ENCODE data around the gene NCAM1.

NCAM1 gene

GRCh38 chr11:113134626-113135025 lies 173.4 kb downstream of the NCAM1 start:
- DNase-seq: no peak

- DNase-seq: no peak
These were observed 176.7 kb downstream of the NCAM1 start for GRCh38 chr11:113137713-113138529.

- DNase-seq: no peak
These were observed 177.5 kb downstream of the NCAM1 start for GRCh38 chr11:113138731-113139130.

- DNase-seq: no peak
These were observed 179.8 kb downstream of the NCAM1 start for GRCh38 chr11:113141010-113141409.

GRCh38 chr11:113142508-113142907 lies 181.3 kb downstream of the NCAM1 start:
- no peak for DNase-seq

GRCh38 chr11:113147249-113147648 lies 186.0 kb downstream of the NCAM1 start:
- DNase-seq: no peak

GRCh38 chr11:113148076-113148475 lies 186.9 kb downstream of the NCAM1 start:
- no peak for DNase-seq

GRCh38 chr11:113148652-113149051 lies 187.4 kb downstream of the NCAM1 start:
- no peak for DNase-seq

GRCh38 chr11:113151521-113151920 lies 190.3 kb downstream of the NCAM1 start:
- DNase-seq: no peak

- DNase-seq: no peak
These were observed 191.3 kb downstream of the NCAM1 start for GRCh38 chr11:113152500-113152899.

GRCh38 chr11:113153847-113154246 lies 192.6 kb downstream of the NCAM1 start:
- no peak for DNase-seq

- DNase-seq: no peak
These were observed 199.0 kb downstream of the NCAM1 start for GRCh38 chr11:113159988-113160807.

- no peak for DNase-seq
These were observed 199.5 kb downstream of the NCAM1 start for GRCh38 chr11:113160808-113161124.

- DNase-seq: no peak
These were observed 200.7 kb downstream of the NCAM1 start for GRCh38 chr11:113161711-113162591.

GRCh38 chr11:113162592-113162962 lies 201.4 kb downstream of the NCAM1 start:
- no peak for DNase-seq

- DNase-seq: no peak
These were observed 202.2 kb downstream of the NCAM1 start for GRCh38 chr11:113163291-113164030.

- no peak for DNase-seq
These were observed 205.1 kb downstream of the NCAM1 start for GRCh38 chr11:113166280-113166679.

GRCh38 chr11:113167599-113167998 lies 206.4 kb downstream of the NCAM1 start:
- DNase-seq: no peak

- DNase-seq: no peak
These were observed 207.4 kb downstream of the NCAM1 start for GRCh38 chr11:113168354-113169342.

GRCh38 chr11:113172382-113172951 lies 211.2 kb downstream of the NCAM1 start:
- DNase-seq: no peak

GRCh38 chr11:113173126-113173525 lies 211.9 kb downstream of the NCAM1 start:
- no peak for DNase-seq
